Hippocampal formation (tissue), 2 donors: Measurements from ENCODE around the gene SNTG2.

ENCODE experiments used
- DNase-seq, 2 donors: peaks; one replicate each; lab custom pipeline; 2025; lab: John Stamatoyannopoulos, UW

Gene SNTG2

GRCh38 chr2:1147873-1148612, 197.4 kb downstream of the SNTG2 start:
- no peak for DNase-seq

DNA sequence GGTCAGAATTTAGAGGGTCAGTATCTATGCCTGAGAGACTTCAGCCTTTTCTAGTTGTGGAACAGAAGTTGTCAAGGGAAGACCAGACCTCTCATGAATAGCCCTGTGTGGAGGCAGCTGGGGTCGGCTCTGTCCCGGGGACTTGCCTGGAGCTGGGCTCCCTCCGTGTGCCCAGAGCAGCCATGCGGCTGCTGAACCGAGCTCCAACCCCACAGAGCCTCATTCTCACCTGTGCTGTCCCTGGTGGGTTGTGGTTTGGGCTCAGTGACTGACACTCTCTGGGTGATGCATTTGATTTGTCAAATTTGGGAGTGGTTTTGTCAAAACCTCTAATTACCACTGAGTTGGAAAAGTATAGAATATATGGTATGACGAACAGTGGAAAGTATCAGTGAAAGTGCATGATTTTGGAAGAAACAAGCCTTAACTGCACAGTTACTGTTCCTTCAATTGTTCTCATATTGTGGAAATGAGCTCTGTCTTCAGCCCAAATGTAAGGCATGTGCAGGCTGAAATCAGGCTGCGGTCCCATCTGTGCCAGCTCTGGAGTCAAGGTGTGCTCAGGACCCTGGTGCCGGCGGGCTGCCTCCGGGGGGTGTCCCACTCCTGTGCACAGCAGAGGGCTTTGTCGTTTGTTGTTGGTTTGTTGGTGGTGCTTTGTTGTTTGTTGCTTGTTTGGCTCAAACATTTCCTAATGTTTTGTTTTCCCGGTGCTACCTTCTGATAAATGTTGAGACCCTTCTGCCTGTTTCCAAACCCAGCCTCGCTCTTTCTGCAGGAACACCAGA, 200.3 kb downstream of the SNTG2 start:
- no peak for DNase-seq

DNA sequence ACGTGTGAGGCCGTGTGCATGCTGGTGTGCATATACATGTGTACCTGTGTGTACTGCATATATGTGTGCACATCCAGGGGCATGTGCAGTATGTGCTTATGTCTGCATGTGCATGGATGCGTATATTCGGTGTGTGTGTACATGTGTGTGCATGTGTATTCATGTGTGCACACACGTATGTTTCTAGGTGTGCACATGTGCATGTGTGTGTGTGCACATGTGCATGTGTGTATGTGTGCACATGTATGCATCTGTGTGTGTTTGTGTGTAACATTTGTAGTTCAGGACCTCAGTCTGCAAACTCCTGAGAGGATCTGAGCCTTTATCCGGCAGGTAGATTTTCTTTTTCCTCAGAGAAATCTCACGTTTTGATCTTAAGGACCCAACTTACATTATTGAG, 201.7 kb downstream of the SNTG2 start:
- no peak for DNase-seq

- no peak for DNase-seq
These were observed 203.3 kb downstream of the SNTG2 start for GRCh38 chr2:1153920-1154319.

DNA sequence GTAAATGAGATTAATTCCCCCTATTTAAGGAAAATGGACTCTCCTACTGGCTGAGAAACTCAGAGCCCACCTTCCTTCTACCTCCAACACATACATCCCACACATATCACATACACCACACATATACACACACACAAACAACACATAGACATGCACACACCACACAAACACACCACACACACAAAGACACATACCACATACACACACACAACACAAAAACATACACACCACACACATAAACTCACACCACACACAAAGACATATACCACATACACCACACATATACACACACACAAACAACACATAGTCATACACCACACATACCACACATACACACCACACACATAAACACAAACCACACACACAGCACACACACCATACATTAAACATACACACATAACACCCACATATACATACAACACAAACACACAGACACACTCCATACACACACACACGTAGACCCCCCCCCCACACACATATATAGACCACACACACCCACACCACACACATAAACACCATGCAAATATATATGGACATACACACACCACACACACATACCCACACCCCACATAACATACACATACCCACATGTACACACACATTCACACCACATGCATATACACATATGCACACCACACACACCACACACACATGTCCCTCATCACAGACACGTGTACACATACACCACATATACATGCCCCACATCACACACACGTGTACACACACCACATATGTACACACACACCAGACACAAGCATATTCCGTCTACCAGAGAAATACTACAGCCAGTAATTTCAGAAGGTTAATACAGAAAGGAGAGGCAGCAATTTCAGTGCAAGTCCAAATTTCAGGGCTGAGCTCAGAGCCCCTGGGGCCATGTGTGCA, 204.3 kb downstream of the SNTG2 start:
- no peak for DNase-seq

DNA sequence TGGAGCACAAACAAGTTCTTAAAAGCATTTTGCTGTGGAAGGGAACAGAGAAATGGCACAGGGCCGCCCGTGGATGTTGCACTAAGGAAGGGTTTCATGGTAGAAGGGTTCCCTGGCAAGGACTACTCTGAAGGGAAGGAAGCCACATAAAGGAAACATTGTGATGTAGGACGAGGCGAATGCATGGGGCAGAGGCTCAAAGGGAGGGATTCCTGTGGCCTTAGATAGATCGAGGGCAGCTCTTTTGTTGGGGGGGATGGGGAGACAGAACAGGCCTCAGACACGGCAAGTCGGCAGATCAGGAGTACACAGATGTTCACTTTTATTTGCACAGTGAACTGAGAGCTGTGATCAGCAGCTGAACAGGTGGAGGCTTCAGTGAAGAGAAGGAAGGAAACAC, 205.4 kb downstream of the SNTG2 start:
- no peak for DNase-seq

DNA sequence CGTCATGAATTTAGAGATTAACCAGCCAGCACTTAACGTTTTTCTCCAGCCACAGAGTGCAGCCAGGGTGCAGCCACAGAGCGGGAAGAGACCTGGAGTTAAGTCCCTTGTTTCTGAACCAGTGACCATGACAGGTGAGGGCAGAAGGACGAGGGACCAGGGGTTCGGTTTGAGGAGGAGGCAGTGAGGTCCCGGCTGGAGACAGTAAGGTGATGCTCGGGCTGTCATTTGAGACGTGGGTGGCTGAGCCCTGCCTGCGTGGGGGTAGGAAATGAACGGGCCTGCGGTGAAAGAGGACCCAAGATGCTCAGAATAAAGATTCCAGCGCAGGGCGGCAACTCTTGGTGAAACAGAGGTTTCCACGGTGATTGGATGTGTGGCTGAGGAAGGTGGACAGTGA, 205.9 kb downstream of the SNTG2 start:
- no peak for DNase-seq

DNA sequence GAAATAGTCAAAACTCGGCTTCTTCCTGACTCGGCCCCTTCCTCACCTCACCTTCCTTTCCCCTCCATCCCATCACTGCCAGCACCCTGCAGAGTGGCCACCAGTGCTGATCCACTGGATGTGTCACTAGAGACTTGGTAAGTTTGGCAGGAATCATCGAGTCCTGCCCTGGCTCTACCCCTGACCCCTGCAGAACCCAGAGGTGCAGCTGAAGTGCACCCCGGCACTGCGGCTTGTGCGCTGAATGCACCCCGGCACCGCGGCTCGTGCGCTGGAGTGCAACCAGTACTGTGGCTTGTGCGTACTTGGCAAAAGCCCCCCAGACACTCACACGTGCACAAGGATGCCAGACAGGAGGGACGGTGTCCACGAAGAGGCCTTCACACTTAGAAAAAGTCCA, 206.5 kb downstream of the SNTG2 start:
- no peak for DNase-seq

GRCh38 chr2:1159013-1159412, 208.4 kb downstream of the SNTG2 start:
- no peak for DNase-seq

- no peak for DNase-seq
These were observed 211.6 kb downstream of the SNTG2 start for GRCh38 chr2:1162246-1162645.

GRCh38 chr2:1162768-1163584, 212.3 kb downstream of the SNTG2 start:
- DNase-seq, result no peak

DNA sequence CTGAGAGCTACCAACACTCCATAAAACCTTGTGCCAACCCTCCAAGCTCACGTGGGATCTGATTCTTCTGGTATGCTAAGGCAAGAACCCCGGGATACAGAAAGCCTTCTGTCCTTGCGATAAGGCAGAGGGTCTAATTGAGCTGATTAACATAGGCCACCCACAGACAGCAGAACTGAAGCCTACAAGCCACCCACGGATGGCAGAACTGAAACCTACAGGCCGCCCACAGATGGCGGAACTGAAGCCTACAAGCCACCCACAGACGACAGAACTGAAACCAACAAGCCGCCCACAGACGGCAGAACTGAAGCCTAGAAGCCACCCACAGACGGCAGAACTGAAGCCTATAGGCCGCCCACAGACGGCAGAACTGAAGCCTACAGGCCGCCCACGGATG, 216.3 kb downstream of the SNTG2 start:
- DNase-seq, result no peak

- DNase-seq, result no peak
These were observed 218.2 kb downstream of the SNTG2 start for GRCh38 chr2:1168846-1169245.

- DNase-seq, result no peak
These were observed 218.8 kb downstream of the SNTG2 start for GRCh38 chr2:1169291-1169949.

DNA sequence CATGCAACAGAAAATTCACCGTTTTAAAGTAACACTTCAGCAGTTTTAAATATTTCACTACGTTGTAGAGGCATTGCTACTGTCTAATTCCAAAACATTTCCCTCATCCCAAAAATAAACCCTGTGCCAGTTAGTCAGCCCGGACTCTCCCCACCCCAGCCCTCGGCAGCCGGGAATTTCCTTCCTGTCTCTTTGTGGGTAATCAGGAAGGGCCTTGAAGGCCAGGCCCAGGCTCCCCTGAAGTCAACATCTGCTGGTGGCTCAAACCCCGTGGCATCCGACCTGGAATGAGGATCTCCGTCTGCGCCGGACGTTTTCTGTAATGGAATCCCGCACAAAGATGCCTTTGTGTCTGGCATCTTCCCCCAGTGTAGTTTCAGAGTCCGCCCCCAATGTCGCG, 219.6 kb downstream of the SNTG2 start:
- DNase-seq, result no peak

- no peak for DNase-seq
These were observed 220.1 kb downstream of the SNTG2 start for GRCh38 chr2:1170711-1171110.

GRCh38 chr2:1173528-1173927, 222.9 kb downstream of the SNTG2 start:
- no peak for DNase-seq

DNA sequence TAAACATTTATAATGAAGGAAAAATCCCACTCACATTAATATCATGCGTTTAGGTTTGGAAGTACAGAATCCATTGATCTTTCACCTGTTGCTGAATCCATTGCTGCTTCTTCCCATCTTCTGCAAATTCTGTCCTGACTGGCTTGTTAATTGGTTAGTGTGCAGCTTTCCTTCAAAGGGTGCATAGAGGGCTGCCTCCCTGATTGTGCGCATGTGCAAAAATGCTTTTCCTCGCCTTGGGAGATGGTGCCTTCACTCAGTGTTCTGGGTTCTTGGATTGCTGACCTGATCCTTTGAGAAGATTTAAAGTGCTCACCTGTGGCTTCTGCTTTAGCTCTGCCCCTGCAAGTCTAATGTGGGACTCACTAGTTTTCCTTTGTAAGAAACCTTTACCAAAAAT, 231.2 kb downstream of the SNTG2 start:
- no peak for DNase-seq

- no peak for DNase-seq
These were observed 232.7 kb downstream of the SNTG2 start for GRCh38 chr2:1183300-1183699.

- DNase-seq, result no peak
These were observed 235.8 kb downstream of the SNTG2 start for GRCh38 chr2:1186421-1186820.

- no peak for DNase-seq
These were observed 236.5 kb downstream of the SNTG2 start for GRCh38 chr2:1187189-1187588.
